Measurements from ENCODE around the gene REEP6.
"Not testable (repeated sequence)": the region's sequence is repeated elsewhere in the genome, so short reads cannot be mapped to it uniquely, and the experiment has no call there.

Gene REEP6

GRCh38 chr19:1487576-1488281 is 3.3 kb upstream of the REEP6 start:
- H3K4me1 Mint-ChIP-seq (ENCODE audit: low read depth), result peaks cover 17% of the 10 kb centered on the region
- no peak for DNase-seq
- H3K9me3 Mint-ChIP-seq, result no peaks in the 10 kb centered on the region
- no peak overlapping the region for H3K4me3 Mint-ChIP-seq
- H3K27ac Mint-ChIP-seq, result no peak overlapping the region
- no peaks in the 10 kb centered on the region for H3K36me3 Mint-ChIP-seq (ENCODE audit: low read depth)
- H3K27me3 Mint-ChIP-seq, result peaks cover 6% of the 10 kb centered on the region

- Mint-ChIP-seq H3K36me3 (ENCODE audit: low read depth) (no peaks in the 10 kb centered on the region), H3K27me3 (peaks cover 6% of the 10 kb centered on the region), H3K9me3 (no peaks in the 10 kb centered on the region), H3K27ac (no peak overlapping the region), H3K4me1 (ENCODE audit: low read depth) (peaks cover 17% of the 10 kb centered on the region), H3K4me3 (no peak overlapping the region)
- DNase-seq, result no peak
Measured at GRCh38 chr19:1488282-1488601, 2.7 kb upstream of the REEP6 start.

- H3K4me3 Mint-ChIP-seq, result peak overlapping the region; percentile 57
- peak overlapping the region; percentile 44 for H3K27ac Mint-ChIP-seq
- peaks cover 17% of the 10 kb centered on the region for H3K4me1 Mint-ChIP-seq (ENCODE audit: low read depth)
- H3K9me3 Mint-ChIP-seq, result no peaks in the 10 kb centered on the region
- H3K36me3 Mint-ChIP-seq (ENCODE audit: low read depth), result no peaks in the 10 kb centered on the region
- peaks cover 6% of the 10 kb centered on the region for H3K27me3 Mint-ChIP-seq
- DNase-seq, result no peak
Measured at GRCh38 chr19:1489463-1490310, 1.3 kb upstream of the REEP6 start.

GRCh38 chr19:1490311-1491113 is 469 bp upstream of the REEP6 start, which contains the start of gene PCSK4:
Gene PCSK4 (minus strand): TSS chr19:1490350. CDS start chr19:1490346, 4 bp downstream.
- Mint-ChIP-seq H3K27ac (peak within 1 kb of the TSS; percentile 97), H3K4me1 (ENCODE audit: low read depth) (peaks cover 17% of the 10 kb centered on the region), H3K9me3 (no peaks in the 10 kb centered on the region), H3K27me3 (peaks cover 6% of the 10 kb centered on the region), H3K4me3 (peak within 1 kb of the TSS; percentile 81), H3K36me3 (ENCODE audit: low read depth) (no peaks in the 10 kb centered on the region)
- peak; percentile 98 for DNase-seq

GRCh38 chr19:1491849-1492170 is 829 bp downstream of the REEP6 start:
- no peak for DNase-seq
- Mint-ChIP-seq H3K4me3 (peak overlapping the region; percentile 67), H3K27me3 (peaks cover 6% of the 10 kb centered on the region), H3K9me3 (no peaks in the 10 kb centered on the region), H3K4me1 (ENCODE audit: low read depth) (peaks cover 17% of the 10 kb centered on the region), H3K36me3 (ENCODE audit: low read depth) (no peaks in the 10 kb centered on the region), H3K27ac (no peak overlapping the region)

GRCh38 chr19:1492474-1493006 is 1.6 kb downstream of the REEP6 start:
- Mint-ChIP-seq H3K4me1 (ENCODE audit: low read depth) (peaks cover 17% of the 10 kb centered on the region), H3K4me3 (no peak overlapping the region), H3K36me3 (ENCODE audit: low read depth) (no peaks in the 10 kb centered on the region), H3K27me3 (peaks cover 6% of the 10 kb centered on the region), H3K9me3 (no peaks in the 10 kb centered on the region), H3K27ac (no peak overlapping the region)
- no peak for DNase-seq

GRCh38 chr19:1494115-1494815 is 3.3 kb downstream of the REEP6 start:
- DNase-seq, result no peak
- H3K27me3 Mint-ChIP-seq, result peaks cover 6% of the 10 kb centered on the region
- no peak overlapping the region for H3K27ac Mint-ChIP-seq
- H3K4me3 Mint-ChIP-seq, result no peak overlapping the region
- H3K4me1 Mint-ChIP-seq (ENCODE audit: low read depth), result peaks cover 16% of the 10 kb centered on the region
- H3K36me3 Mint-ChIP-seq (ENCODE audit: low read depth), result no peaks in the 10 kb centered on the region
- H3K9me3 Mint-ChIP-seq, result no peaks in the 10 kb centered on the region

GRCh38 chr19:1495051-1495798 is 4.2 kb downstream of the REEP6 start:
- H3K27me3 Mint-ChIP-seq, result peaks cover 6% of the 10 kb centered on the region
- no peaks in the 10 kb centered on the region for H3K9me3 Mint-ChIP-seq
- no peaks in the 10 kb centered on the region for H3K36me3 Mint-ChIP-seq (ENCODE audit: low read depth)
- no peak for DNase-seq
- no peak overlapping the region for H3K27ac Mint-ChIP-seq
- no peak overlapping the region for H3K4me3 Mint-ChIP-seq
- peaks cover 8% of the 10 kb centered on the region for H3K4me1 Mint-ChIP-seq (ENCODE audit: low read depth)

- peaks cover 6% of the 10 kb centered on the region for H3K27me3 Mint-ChIP-seq
- H3K4me3 Mint-ChIP-seq, result no peak overlapping the region
- no peaks in the 10 kb centered on the region for H3K9me3 Mint-ChIP-seq
Measured at GRCh38 chr19:1495799-1496713, 5.1 kb downstream of the REEP6 start.

GRCh38 chr19:1496714-1497577 is 6.0 kb downstream of the REEP6 start:
- peaks cover 2% of the 10 kb centered on the region for H3K4me1 Mint-ChIP-seq (ENCODE audit: low read depth)
- DNase-seq, result no peak
- H3K4me3 Mint-ChIP-seq, result no peak overlapping the region
- no peak overlapping the region for H3K27ac Mint-ChIP-seq
- peaks cover 1% of the 10 kb centered on the region for H3K27me3 Mint-ChIP-seq
- no peaks in the 10 kb centered on the region for H3K9me3 Mint-ChIP-seq
- H3K36me3 Mint-ChIP-seq (ENCODE audit: low read depth), result no peaks in the 10 kb centered on the region

More at GRCh38 chr19:1495799-1496713, 5.1 kb downstream of the REEP6 start:
- Mint-ChIP-seq H3K27ac (no peak overlapping the region), H3K4me1 (ENCODE audit: low read depth) (peaks cover 6% of the 10 kb centered on the region), H3K36me3 (ENCODE audit: low read depth) (no peaks in the 10 kb centered on the region)
- no peak for DNase-seq

GRCh38 chr19:1497578-1498235 is 6.7 kb downstream of the REEP6 start:
- no peak for DNase-seq
- Mint-ChIP-seq H3K27ac (no peak overlapping the region), H3K36me3 (ENCODE audit: low read depth) (no peaks in the 10 kb centered on the region), H3K4me3 (no peak overlapping the region), H3K9me3 (no peaks in the 10 kb centered on the region), H3K27me3 (peaks cover 2% of the 10 kb centered on the region), H3K4me1 (ENCODE audit: low read depth) (peaks cover 2% of the 10 kb centered on the region)

- H3K4me1 Mint-ChIP-seq (ENCODE audit: low read depth); H3K27ac Mint-ChIP-seq; H3K9me3 Mint-ChIP-seq; H3K36me3 Mint-ChIP-seq (ENCODE audit: low read depth); H3K4me3 Mint-ChIP-seq; DNase-seq: not testable (repeated sequence)
- H3K27me3 Mint-ChIP-seq, result peaks cover 11% of the 10 kb centered on the region
Measured at GRCh38 chr19:1499231-1499630, 8.2 kb downstream of the REEP6 start.

Data from activated T-cell treated with anti-CD3 and anti-CD28 coated beads, Interleukin-2, amount 50 U/mL, for 24 hours (primary cell).